AG04450 (cell line): ENCODE measurements around the gene TSKS. TPM values are rescaled to one million over a fixed set of nuclear protein-coding genes. Genes with fewer than 3 reads are reported as not detected.

ENCODE experiments used
- CTCF ChIA-PET: fragments of 300-600, 350-600 bp; formaldehyde crosslinking; extraction: SDS; loops from one replicate; lab custom pipeline; 2022; ENCODE audit warnings: antibody characterized with exemption, inconsistent platforms; lab: Charles Lee
- POLR2A ChIA-PET: fragments of 350-600 bp; formaldehyde crosslinking; extraction: SDS; loops from one replicate; lab custom pipeline; 2021; ENCODE audit warnings: antibody characterized with exemption, inconsistent platforms; lab: Yijun Ruan, JAX
- DNase-seq: peaks from one replicate; pipeline ENCODE4 v3.0.0-alpha.2; 2011; ENCODE audit warnings: low read depth, low spot score
- H3K27ac ChIP-seq: one replicate; pipeline ENCODE4 v1.5.1; 2012; ENCODE audit warnings: low read depth, low read length, control low read depth
- H3K27me3 ChIP-seq: one replicate; pipeline ENCODE4 v1.6.0; 2012; ENCODE audit warnings: low read length; ENCODE audit not compliant: control insufficient read depth, insufficient read depth
- H3K4me3 ChIP-seq: 2 replicates; pipeline ENCODE4 v1.5.1; 2011; ENCODE audit warnings: mild to moderate bottlenecking, low read depth, low read length, control low read depth
- H3K9me3 ChIP-seq: 2 replicates; pipeline ENCODE4 v1.5.1; 2012; ENCODE audit warnings: low read length; ENCODE audit not compliant: control insufficient read depth, insufficient read depth
- polyA plus RNA-seq: library from polyadenylated mRNA; depleted of rRNA; stranded (reverse); fragments of >200 nt; gene quantifications from 2 replicates; pipeline ENCODE4 v1.2.3, GENCODE V29; 2011
- TF ChIP-seq, protein P1 (sequence below): IDR thresholded peaks from 2 replicates; pipeline ENCODE4 v1.5.1; 2011; ENCODE audit warnings: low read depth, low read length, control low read depth, inconsistent platforms

TSKS gene
- polyA plus RNA-seq, 1 experiment = not detected

DNA sequence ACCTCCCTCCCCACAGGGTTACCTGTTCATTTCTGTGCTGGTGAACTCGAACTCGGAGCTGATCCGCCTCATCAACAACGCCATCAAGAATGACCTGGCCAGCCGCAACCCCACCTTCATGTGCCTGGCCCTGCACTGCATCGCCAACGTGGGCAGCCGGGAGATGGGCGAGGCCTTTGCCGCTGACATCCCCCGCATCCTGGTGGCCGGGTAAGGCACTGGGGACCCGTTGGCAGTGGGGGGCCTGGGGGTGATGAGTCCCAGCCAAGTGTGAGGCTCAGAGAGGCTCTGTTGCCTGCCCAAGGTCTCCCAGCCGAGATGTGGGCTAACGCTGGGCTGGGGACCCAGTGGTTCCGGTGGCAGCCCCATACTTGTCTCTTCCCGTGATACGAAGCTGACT is 19.4 kb upstream of the TSKS start:
- TF ChIP-seq, protein P1, sequence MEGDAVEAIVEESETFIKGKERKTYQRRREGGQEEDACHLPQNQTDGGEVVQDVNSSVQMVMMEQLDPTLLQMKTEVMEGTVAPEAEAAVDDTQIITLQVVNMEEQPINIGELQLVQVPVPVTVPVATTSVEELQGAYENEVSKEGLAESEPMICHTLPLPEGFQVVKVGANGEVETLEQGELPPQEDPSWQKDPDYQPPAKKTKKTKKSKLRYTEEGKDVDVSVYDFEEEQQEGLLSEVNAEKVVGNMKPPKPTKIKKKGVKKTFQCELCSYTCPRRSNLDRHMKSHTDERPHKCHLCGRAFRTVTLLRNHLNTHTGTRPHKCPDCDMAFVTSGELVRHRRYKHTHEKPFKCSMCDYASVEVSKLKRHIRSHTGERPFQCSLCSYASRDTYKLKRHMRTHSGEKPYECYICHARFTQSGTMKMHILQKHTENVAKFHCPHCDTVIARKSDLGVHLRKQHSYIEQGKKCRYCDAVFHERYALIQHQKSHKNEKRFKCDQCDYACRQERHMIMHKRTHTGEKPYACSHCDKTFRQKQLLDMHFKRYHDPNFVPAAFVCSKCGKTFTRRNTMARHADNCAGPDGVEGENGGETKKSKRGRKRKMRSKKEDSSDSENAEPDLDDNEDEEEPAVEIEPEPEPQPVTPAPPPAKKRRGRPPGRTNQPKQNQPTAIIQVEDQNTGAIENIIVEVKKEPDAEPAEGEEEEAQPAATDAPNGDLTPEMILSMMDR = no peak
- ChIA-PET CTCF (no interaction called here), POLR2A (no interaction called here)
- Histone ChIP-seq H3K27me3 (no peaks in the 10 kb centered on the region), H3K27ac (no peak overlapping the region), H3K9me3 (peaks cover 3% of the 10 kb centered on the region; the same call in 1 of the 2 replicates), H3K4me3 (no peak overlapping the region)
- DNase-seq = no peak

DNA sequence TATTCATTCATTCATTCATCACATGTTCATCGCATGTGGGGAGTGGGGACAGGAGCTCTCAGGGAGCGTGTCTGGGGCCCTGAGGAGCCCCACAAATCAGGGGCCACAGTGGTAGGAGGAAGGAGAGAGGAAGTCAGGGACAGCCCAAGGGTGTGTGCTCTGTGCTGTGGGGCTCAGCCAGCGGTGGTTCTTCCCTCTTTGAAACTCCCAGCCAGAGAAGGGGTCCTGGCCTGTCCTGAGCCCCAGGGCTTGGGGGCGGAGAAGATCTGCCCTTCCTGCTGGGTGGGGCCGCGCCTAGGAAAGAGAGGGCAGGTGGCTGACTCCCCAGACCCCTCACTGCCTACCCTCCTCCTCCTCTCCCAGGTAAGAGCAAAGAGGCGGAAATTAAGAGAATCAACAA is 18.3 kb upstream of the TSKS start:
- H3K4me3 ChIP-seq = no peak overlapping the region
- TF ChIP-seq, protein P1 = no peak
- no peaks in the 10 kb centered on the region for H3K27me3 ChIP-seq
- no peak overlapping the region for H3K27ac ChIP-seq
- POLR2A ChIA-PET = no interaction called here
- peaks cover 3% of the 10 kb centered on the region; the same call in 1 of the 2 replicates for H3K9me3 ChIP-seq
- CTCF ChIA-PET = no interaction called here
- DNase-seq = no peak

DNA sequence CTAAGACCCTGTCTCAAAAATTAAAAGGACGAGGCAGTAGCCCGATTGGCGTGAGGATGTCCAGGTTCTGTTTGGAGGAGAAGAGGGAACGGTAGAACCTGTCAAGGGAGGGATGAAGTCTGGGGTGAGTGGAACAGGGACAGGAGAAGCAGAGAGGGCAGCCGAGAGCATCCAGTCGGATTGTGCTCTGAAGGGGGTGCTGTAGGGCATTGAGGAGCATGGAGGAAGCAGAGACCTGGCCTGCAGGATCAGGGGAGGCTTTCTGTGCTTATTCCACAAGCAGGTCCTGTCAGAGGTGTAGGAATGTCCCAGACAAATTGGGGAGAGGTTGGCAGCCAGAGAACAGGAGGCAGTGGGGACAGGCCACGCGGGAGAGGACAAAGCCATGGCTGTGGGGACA is 17.8 kb upstream of the TSKS start:
- no peak overlapping the region for H3K4me3 ChIP-seq
- TF ChIP-seq, protein P1 = no peak
- CTCF ChIA-PET = no interaction called here
- POLR2A ChIA-PET = no interaction called here
- no peaks in the 10 kb centered on the region for H3K27me3 ChIP-seq
- no peak overlapping the region for H3K27ac ChIP-seq
- DNase-seq = no peak
- peaks cover 3% of the 10 kb centered on the region; the same call in 1 of the 2 replicates for H3K9me3 ChIP-seq

DNA sequence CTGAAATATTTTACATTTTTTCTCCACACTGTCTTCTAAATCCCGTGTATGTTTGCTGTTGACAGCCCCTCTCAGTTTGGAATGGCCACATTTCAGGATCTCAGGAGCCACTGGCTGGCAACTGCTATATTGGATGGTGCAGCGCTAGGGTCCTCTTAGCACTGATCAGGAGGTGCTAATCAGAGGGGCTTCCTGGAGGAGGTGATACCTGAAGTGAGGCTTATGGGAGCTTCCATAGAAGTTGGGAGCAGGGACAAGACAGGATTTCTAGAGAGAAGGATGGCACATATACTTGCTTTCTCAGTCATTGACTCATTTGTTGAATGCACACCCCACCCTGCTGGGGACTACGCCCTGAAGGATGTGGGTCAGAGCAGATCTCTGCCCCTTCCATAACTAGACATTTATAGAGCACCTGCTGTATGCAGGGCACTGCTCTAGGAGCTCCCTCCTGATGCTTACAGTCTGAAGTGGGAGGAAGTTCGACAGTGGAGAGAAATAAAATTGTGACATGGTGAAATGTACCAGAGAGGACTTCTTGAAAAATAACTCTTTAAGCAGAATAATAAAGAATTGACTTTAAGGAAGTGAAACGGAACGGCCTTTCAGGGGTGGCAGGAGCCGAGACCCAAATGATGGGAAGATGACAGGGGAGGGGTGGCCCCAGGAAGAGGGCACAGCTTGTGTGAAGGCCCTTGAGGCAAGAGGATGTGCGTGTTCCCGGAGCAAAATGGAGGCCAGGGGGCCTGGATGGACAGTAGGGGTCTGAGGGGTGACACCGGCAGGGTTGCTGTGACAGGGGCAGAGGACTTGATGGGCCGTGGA is 16.8 kb upstream of the TSKS start:
- TF ChIP-seq, protein P1 = no peak
- ChIA-PET POLR2A (no interaction called here), CTCF (no interaction called here)
- no peaks in the 10 kb centered on the region for H3K27me3 ChIP-seq
- peaks cover 3% of the 10 kb centered on the region; the same call in 1 of the 2 replicates for H3K9me3 ChIP-seq
- no peak for DNase-seq
- no peak overlapping the region for H3K4me3 ChIP-seq
- H3K27ac ChIP-seq = no peak overlapping the region

DNA sequence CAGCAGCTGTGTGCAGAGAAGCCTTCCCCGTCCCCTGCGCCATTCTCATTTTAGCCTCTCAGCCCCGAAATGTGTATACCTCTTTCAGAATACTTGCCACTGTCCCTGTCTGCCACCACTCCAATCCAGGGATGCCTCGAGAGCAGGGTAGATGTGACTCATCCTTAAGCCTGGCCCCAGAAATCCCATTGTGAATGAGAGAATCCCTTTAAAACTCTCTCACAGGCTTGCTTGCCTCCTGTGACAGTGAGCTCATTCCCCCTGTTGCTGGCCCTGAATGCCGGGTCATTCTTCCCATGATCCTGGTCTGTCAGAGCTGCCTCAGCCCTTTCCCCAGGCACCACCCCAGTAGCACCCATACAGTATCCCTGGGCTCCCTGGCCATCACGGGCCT is 13.3 kb upstream of the TSKS start:
- H3K27me3 ChIP-seq = no peaks in the 10 kb centered on the region
- H3K4me3 ChIP-seq = no peak overlapping the region
- POLR2A ChIA-PET = no interaction called here
- CTCF ChIA-PET = no interaction called here
- H3K9me3 ChIP-seq = no peaks in the 10 kb centered on the region
- H3K27ac ChIP-seq = no peak overlapping the region
- TF ChIP-seq, protein P1 = no peak
- DNase-seq = no peak
